Central memory CD8-positive, alpha-beta T cell (primary cell): Measurements from ENCODE around the gene DGAT2.
A peak's percentile ranks its signal among the peaks of the same experiment; 100 is the strongest.

Experiments
- ATAC-seq: fragments of 150-1000 bp; cut with Tn5 transposase; replicated peaks from 2 replicates; pipeline ENCODE4 v1.10.0; 2022; ENCODE audit warnings: mild to moderate bottlenecking, moderate FRiP score, moderate number of reproducible peaks; ENCODE audit not compliant: poor library complexity, severe bottlenecking; ENCODE audit errors: extremely low read depth
- DNase-seq, 2 donors: peaks; one replicate each; pipeline ENCODE4 v3.0.0; 2021; ENCODE audit warnings: low spot score in 2 of 2
- H3K27ac Mint-ChIP-seq: one replicate; pipeline ENCODE4 v1.8.0; 2022; ENCODE audit warnings: low read depth, mild to moderate bottlenecking, moderate library complexity, mixed read lengths
- H3K27me3 Mint-ChIP-seq: one replicate; pipeline ENCODE4 v1.8.0; 2022; ENCODE audit warnings: mixed read lengths
- H3K36me3 Mint-ChIP-seq: one replicate; pipeline ENCODE4 v1.8.0; 2022; ENCODE audit warnings: mild to moderate bottlenecking, moderate library complexity, mixed read lengths; ENCODE audit not compliant: insufficient read depth
- H3K4me1 Mint-ChIP-seq: one replicate; pipeline ENCODE4 v1.8.0; 2022; ENCODE audit warnings: mixed read lengths
- H3K4me3 Mint-ChIP-seq: one replicate; pipeline ENCODE4 v1.8.0; 2022; ENCODE audit warnings: mild to moderate bottlenecking, moderate library complexity, mixed read lengths
- H3K9me3 Mint-ChIP-seq: one replicate; pipeline ENCODE4 v1.8.0; 2022; ENCODE audit warnings: mixed read lengths

DGAT2 gene

GRCh38 chr11:75802021-75802912 is 33.7 kb downstream of the DGAT2 start:
- H3K4me1 Mint-ChIP-seq = peaks cover 12% of the 10 kb centered on the region
- DNase-seq (no peak), ATAC-seq (no peak)
- no peaks in the 10 kb centered on the region for H3K27me3 Mint-ChIP-seq
- no peak overlapping the region for H3K4me3 Mint-ChIP-seq
- H3K36me3 Mint-ChIP-seq = peaks cover 1% of the 10 kb centered on the region
- H3K27ac Mint-ChIP-seq = no peak overlapping the region
- H3K9me3 Mint-ChIP-seq = no peaks in the 10 kb centered on the region

- DNase-seq = peak; percentile 56 to 70
- Mint-ChIP-seq H3K27ac (no peak overlapping the region), H3K9me3 (no peaks in the 10 kb centered on the region), H3K4me3 (no peak overlapping the region), H3K4me1 (peaks cover 12% of the 10 kb centered on the region), H3K36me3 (peaks cover 1% of the 10 kb centered on the region), H3K27me3 (no peaks in the 10 kb centered on the region)
- peak; percentile 58 for ATAC-seq
These were observed 34.6 kb downstream of the DGAT2 start for GRCh38 chr11:75802913-75803820.

GRCh38 chr11:75809111-75809510 is 40.5 kb downstream of the DGAT2 start:
- ATAC-seq (no peak), DNase-seq (no peak)
- H3K4me3 Mint-ChIP-seq = no peak overlapping the region
- no peaks in the 10 kb centered on the region for H3K36me3 Mint-ChIP-seq
- no peak overlapping the region for H3K27ac Mint-ChIP-seq
- H3K9me3 Mint-ChIP-seq = no peaks in the 10 kb centered on the region
- peaks cover 5% of the 10 kb centered on the region for H3K4me1 Mint-ChIP-seq
- H3K27me3 Mint-ChIP-seq = no peaks in the 10 kb centered on the region

- Mint-ChIP-seq H3K4me1 (peaks cover 5% of the 10 kb centered on the region), H3K27ac (no peak overlapping the region), H3K27me3 (no peaks in the 10 kb centered on the region), H3K9me3 (no peaks in the 10 kb centered on the region), H3K36me3 (peaks cover 7% of the 10 kb centered on the region), H3K4me3 (no peak overlapping the region)
- ATAC-seq (no peak), DNase-seq (no peak)
These were observed 41.4 kb downstream of the DGAT2 start for GRCh38 chr11:75809991-75810390.

- ATAC-seq (no peak), DNase-seq (no peak)
- no peak overlapping the region for H3K4me3 Mint-ChIP-seq
These were observed 42.2 kb downstream of the DGAT2 start for GRCh38 chr11:75810637-75811390.

GRCh38 chr11:75811485-75811884 is 42.9 kb downstream of the DGAT2 start:
- ATAC-seq (no peak), DNase-seq (no peak)
- H3K27ac Mint-ChIP-seq = no peak overlapping the region
- peaks cover 8% of the 10 kb centered on the region for H3K36me3 Mint-ChIP-seq
- no peak overlapping the region for H3K4me3 Mint-ChIP-seq
- H3K4me1 Mint-ChIP-seq = peaks cover 5% of the 10 kb centered on the region
- no peaks in the 10 kb centered on the region for H3K27me3 Mint-ChIP-seq
- H3K9me3 Mint-ChIP-seq = no peaks in the 10 kb centered on the region

More at GRCh38 chr11:75810637-75811390, 42.2 kb downstream of the DGAT2 start:
- no peaks in the 10 kb centered on the region for H3K27me3 Mint-ChIP-seq
- no peaks in the 10 kb centered on the region for H3K9me3 Mint-ChIP-seq
- peaks cover 8% of the 10 kb centered on the region for H3K36me3 Mint-ChIP-seq
- no peak overlapping the region for H3K27ac Mint-ChIP-seq
- H3K4me1 Mint-ChIP-seq = peaks cover 5% of the 10 kb centered on the region

- no peak for ATAC-seq
- H3K27ac Mint-ChIP-seq = no peak overlapping the region
- peaks cover 5% of the 10 kb centered on the region for H3K4me1 Mint-ChIP-seq
- H3K36me3 Mint-ChIP-seq = peaks cover 8% of the 10 kb centered on the region
- H3K27me3 Mint-ChIP-seq = no peaks in the 10 kb centered on the region
- H3K4me3 Mint-ChIP-seq = no peak overlapping the region
- no peaks in the 10 kb centered on the region for H3K9me3 Mint-ChIP-seq
- no peak for DNase-seq
These were observed 44.0 kb downstream of the DGAT2 start for GRCh38 chr11:75812542-75813040.

GRCh38 chr11:75813124-75813523 is 44.5 kb downstream of the DGAT2 start:
- Mint-ChIP-seq H3K9me3 (no peaks in the 10 kb centered on the region), H3K4me1 (peaks cover 5% of the 10 kb centered on the region), H3K36me3 (peaks cover 8% of the 10 kb centered on the region), H3K4me3 (no peak overlapping the region), H3K27me3 (no peaks in the 10 kb centered on the region), H3K27ac (no peak overlapping the region)
- DNase-seq = no peak
- ATAC-seq = no peak

GRCh38 chr11:75813622-75814039 is 45.1 kb downstream of the DGAT2 start:
- Mint-ChIP-seq H3K9me3 (no peaks in the 10 kb centered on the region), H3K27ac (no peak overlapping the region), H3K4me3 (no peak overlapping the region), H3K36me3 (peaks cover 8% of the 10 kb centered on the region), H3K27me3 (no peaks in the 10 kb centered on the region), H3K4me1 (peaks cover 5% of the 10 kb centered on the region)
- no peak for ATAC-seq
- DNase-seq = no peak

- DNase-seq (no peak), ATAC-seq (peak; percentile 35)
- peaks cover 8% of the 10 kb centered on the region for H3K36me3 Mint-ChIP-seq
- H3K27ac Mint-ChIP-seq = no peak overlapping the region
- H3K27me3 Mint-ChIP-seq = no peaks in the 10 kb centered on the region
- no peak overlapping the region for H3K4me3 Mint-ChIP-seq
- peaks cover 10% of the 10 kb centered on the region for H3K4me1 Mint-ChIP-seq
- H3K9me3 Mint-ChIP-seq = no peaks in the 10 kb centered on the region
These were observed 45.7 kb downstream of the DGAT2 start for GRCh38 chr11:75814363-75814676.

GRCh38 chr11:75814677-75815344 is 46.2 kb downstream of the DGAT2 start, which contains the start of gene UVRAG:
Gene UVRAG, plus strand, starts transcription at chr11:75815210. Its CDS starts 198 bp downstream, at chr11:75815408.
- peak; percentile 89 for ATAC-seq
- Mint-ChIP-seq H3K27me3 (no peaks in the 10 kb centered on the region), H3K9me3 (no peaks in the 10 kb centered on the region), H3K4me3 (no peak within 1 kb of the TSS), H3K4me1 (peaks cover 10% of the 10 kb centered on the region), H3K27ac (no peak within 1 kb of the TSS), H3K36me3 (peaks cover 8% of the 10 kb centered on the region)
- peak; percentile 98 to 99 for DNase-seq
